ENCODE data around the gene SLC25A33.
"Not testable (repeated sequence)": the region's sequence is repeated elsewhere in the genome, so short reads cannot be mapped to it uniquely, and the experiment has no call there.

DNA sequence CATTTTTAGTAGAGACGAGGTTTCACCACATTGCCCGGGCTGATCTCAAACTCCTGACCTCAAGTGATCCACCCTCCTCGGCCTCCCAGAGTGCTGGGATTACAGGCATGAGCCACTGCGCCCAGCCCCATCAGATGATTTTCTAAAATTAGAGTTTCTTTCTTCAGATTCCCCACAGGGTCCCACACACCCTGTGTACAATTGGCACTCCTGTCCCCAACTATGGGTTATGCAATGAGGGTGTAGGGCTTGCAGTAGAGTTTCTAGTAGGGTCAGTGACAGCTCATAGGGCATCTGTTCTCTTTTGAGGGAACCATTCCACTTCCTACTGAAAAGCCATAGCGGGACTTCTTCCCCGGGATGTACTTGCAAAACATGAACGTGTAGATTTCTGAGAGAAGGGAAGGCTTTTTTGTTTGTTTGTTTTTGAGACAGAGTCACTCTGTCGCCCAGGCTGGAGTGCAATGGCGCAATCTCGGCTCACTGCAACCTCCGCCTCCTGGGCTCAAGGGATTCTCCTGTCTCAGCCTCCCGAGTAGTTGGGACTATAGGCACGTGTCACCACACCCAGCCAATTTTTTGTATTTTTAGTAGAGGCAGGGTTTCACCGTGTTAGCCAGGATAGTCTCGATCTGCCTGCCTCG is 31.7 kb downstream of the SLC25A33 start:
- TF ChIP-seq CTCF (IDR thresholded peaks at IDR 0.05 in 4 of 5, conservative IDR thresholded peaks at IDR 0.05 in 1 of 5); POLR2A (IDR thresholded peaks at IDR 0.05): not testable (repeated sequence)
